H1 (cell line): ENCODE data around the gene MYH3.

Experiments used
- CTCF ChIP-seq, 3 experiments: IDR thresholded peaks; 1 replicate in 2 of 3; 2 replicates in 1 of 3; pipeline versions ENCODE4 v1.5.1 to v1.6.1; 2011; ENCODE audit warnings: low read length in 3 of 3, mild to moderate bottlenecking in 3 of 3, inconsistent platforms in 2 of 3, low read depth in 1 of 3, moderate library complexity in 1 of 3; ENCODE audit not compliant: insufficient read depth in 1 of 3; ENCODE audit errors: control extremely low read depth in 1 of 3
- FOSL1 ChIP-seq: IDR thresholded peaks from 2 replicates; pipeline ENCODE4 v1.6.1; 2011; ENCODE audit warnings: mild to moderate bottlenecking, low read depth, low read length, moderate library complexity; ENCODE audit not compliant: insufficient read depth
- JUND ChIP-seq: IDR thresholded peaks from 2 replicates; pipeline ENCODE4 v1.6.1; 2011; ENCODE audit warnings: mild to moderate bottlenecking, improper control_type of control experiment, low read length
- MAFK ChIP-seq: IDR thresholded peaks from 2 replicates; pipeline ENCODE4 v1.6.1; 2012; ENCODE audit warnings: low read depth, mild to moderate bottlenecking, improper control_type of control experiment, low read length
- TAF1 ChIP-seq: IDR thresholded peaks from 2 replicates; pipeline ENCODE4 v1.6.1; 2011; ENCODE audit warnings: mild to moderate bottlenecking, low read depth, low read length
- TBP ChIP-seq: IDR thresholded peaks from 2 replicates; pipeline ENCODE4 v1.6.1; 2011; ENCODE audit warnings: low read depth, low read length, improper control_type of control experiment

- TF ChIP-seq CTCF (IDR thresholded peaks at IDR 0.05; ENCODE audit: control extremely low read depth in 1 of 3, insufficient read depth in 1 of 3, low read depth in 1 of 3, low read length in 3 of 3) (no peak), JUND (no peak), MAFK (no peak), FOSL1 (no peak), TBP (no peak), TAF1 (no peak)
Measured at GRCh38 chr17:10608244-10608643, 48.9 kb downstream of the MYH3 start.
